GM23338 (cell line): ENCODE measurements around the gene PSTK. TPM values are rescaled to one million over a fixed set of nuclear protein-coding genes. Genes with fewer than 3 reads are reported as not detected.
A peak's percentile ranks its signal among the peaks of the same experiment; 100 is the strongest.

Experiments
- ATAC-seq: fragments of 200-7000 bp; cut with Tn5 transposase; 3 replicates; pipeline ENCODE4 v1.9.1; 2020
- DNase-seq: peaks from one replicate; pipeline ENCODE4 v3.0.0-alpha.2; 2015; ENCODE audit warnings: low spot score
- H2AFZ ChIP-seq: fragments of 200-600 bp; sonication (generic); 2 replicates; pipeline ENCODE4 v1.8.0; 2016; ENCODE audit warnings: antibody characterized with exemption, mild to moderate bottlenecking, moderate library complexity
- H3F3A ChIP-seq: fragments of 200-600 bp; sonication (generic); replicated peaks from 2 replicates; pipeline ENCODE4 v1.8.0; 2017; ENCODE audit warnings: antibody characterized with exemption, mixed run types, low read depth
- H3K27ac ChIP-seq: fragments of 200-600 bp; sonication (generic); 2 replicates; pipeline ENCODE4 v1.6.1; 2016; ENCODE audit warnings: low read depth
- H3K27me3 ChIP-seq: fragments of 200-600 bp; sonication (generic); 2 replicates; pipeline ENCODE4 v1.8.0; 2016; ENCODE audit warnings: mild to moderate bottlenecking, mixed run types, moderate library complexity; ENCODE audit not compliant: insufficient read depth
- H3K36me3 ChIP-seq: fragments of 200-600 bp; sonication (generic); 2 replicates; pipeline ENCODE4 v1.8.0; 2016; ENCODE audit warnings: mild to moderate bottlenecking; ENCODE audit not compliant: insufficient read depth
- H3K4me1 ChIP-seq: fragments of 200-600 bp; sonication (generic); 2 replicates; pipeline ENCODE4 v1.8.0; 2016; ENCODE audit warnings: mild to moderate bottlenecking, moderate library complexity; ENCODE audit not compliant: insufficient read depth
- H3K4me2 ChIP-seq: fragments of 200-600 bp; sonication (generic); 2 replicates; pipeline ENCODE4 v1.7.1; 2017; ENCODE audit warnings: mixed run types
- H3K4me3 ChIP-seq: fragments of 200-600 bp; sonication (generic); 2 replicates; pipeline ENCODE4 v1.6.1; 2016; ENCODE audit warnings: mixed run types
- H3K79me2 ChIP-seq: fragments of 200-600 bp; sonication (generic); replicated peaks from 2 replicates; pipeline ENCODE4 v1.8.0; 2017; ENCODE audit warnings: mild to moderate bottlenecking; ENCODE audit not compliant: insufficient read depth
- H3K9me2 ChIP-seq: fragments of 200-600 bp; sonication (generic); 2 replicates; pipeline ENCODE4 v1.8.0; 2017; ENCODE audit not compliant: insufficient read depth
- H4K20me1 ChIP-seq: fragments of 200-600 bp; sonication (generic); replicated peaks from 2 replicates; pipeline ENCODE4 v1.8.0; 2017; ENCODE audit warnings: mild to moderate bottlenecking; ENCODE audit not compliant: insufficient read depth
- H3K27ac Mint-ChIP-seq: 2 replicates; pipeline ENCODE4 v1.8.0; 2020; ENCODE audit warnings: inconsistent platforms, mild to moderate bottlenecking, moderate library complexity, mixed read lengths
- H3K27me3 Mint-ChIP-seq: 3 replicates; pipeline ENCODE4 v1.8.0; 2022; ENCODE audit warnings: low read depth, mild to moderate bottlenecking, moderate library complexity, mixed read lengths, inconsistent platforms; ENCODE audit not compliant: insufficient read depth, poor library complexity
- H3K36me3 Mint-ChIP-seq: 3 replicates; pipeline ENCODE4 v1.8.0; 2021; ENCODE audit warnings: low read depth, mild to moderate bottlenecking, inconsistent platforms, moderate library complexity, mixed read lengths
- H3K4me1 Mint-ChIP-seq: 3 replicates; pipeline ENCODE4 v1.8.0; 2020; ENCODE audit warnings: mild to moderate bottlenecking, inconsistent platforms, mixed read lengths
- H3K4me3 Mint-ChIP-seq: 3 replicates; pipeline ENCODE4 v1.8.0; 2021; ENCODE audit warnings: moderate library complexity, mild to moderate bottlenecking, inconsistent platforms, mixed read lengths
- H3K9me3 Mint-ChIP-seq: 3 replicates; pipeline ENCODE4 v1.8.0; 2020; ENCODE audit warnings: moderate library complexity, mild to moderate bottlenecking, inconsistent platforms, mixed read lengths
- CREB1 ChIP-seq: fragments of 250-450 bp; sonication (Bioruptor Pico); IDR thresholded peaks from 2 replicates; pipeline ENCODE4 v1.5.0; 2020; ENCODE audit warnings: low read depth, mild to moderate bottlenecking, moderate library complexity
- ETS1 ChIP-seq: IDR thresholded peaks from 2 replicates; pipeline ENCODE4 v1.6.1; 2016; ENCODE audit warnings: antibody characterized with exemption
- EZH2 ChIP-seq: fragments of 200-600 bp; sonication (generic); IDR thresholded peaks from one replicate; pipeline ENCODE4 v1.8.0; 2017; ENCODE audit warnings: antibody characterized with exemption, mild to moderate bottlenecking, low read depth; ENCODE audit not compliant: unreplicated experiment
- EZH2phosphoT487 ChIP-seq: fragments of 200-600 bp; sonication (generic); IDR thresholded peaks from one replicate; pipeline ENCODE4 v1.8.1; 2018; ENCODE audit warnings: antibody characterized with exemption; ENCODE audit not compliant: unreplicated experiment
- NANOG ChIP-seq: IDR thresholded peaks from 2 replicates; pipeline ENCODE4 v1.6.1; 2016; ENCODE audit warnings: antibody characterized with exemption, borderline replicate concordance
- POLR2AphosphoS5 ChIP-seq: IDR thresholded peaks from 2 replicates; pipeline ENCODE4 v1.6.1; 2016; ENCODE audit warnings: antibody characterized with exemption, low read depth
- STAT1 ChIP-seq: IDR thresholded peaks from one replicate; pipeline ENCODE4 v1.6.1; 2016; ENCODE audit warnings: antibody characterized with exemption; ENCODE audit not compliant: unreplicated experiment
- ZNF114 ChIP-seq: fragments of 250-450 bp; sonication (Bioruptor Pico); IDR thresholded peaks from 2 replicates; pipeline ENCODE4 v1.5.0; 2020; ENCODE audit warnings: mild to moderate bottlenecking, moderate library complexity
- ZNF331 ChIP-seq: fragments of 250-450 bp; sonication (Bioruptor Pico); IDR thresholded peaks from 2 replicates; pipeline ENCODE4 v1.5.0; 2020; ENCODE audit warnings: low read depth, mild to moderate bottlenecking, moderate library complexity
- polyA plus RNA-seq: library from polyadenylated mRNA; unstranded; fragments of >200 nt; fragmentation: Nextera tagmentation; extraction: Ambion mirVana; gene quantifications from 2 replicates; pipeline ENCODE4 v1.2.1, GENCODE V29; 2016
- total RNA-seq: library from RNA; depleted of rRNA; stranded (reverse); fragments of >200 nt; shearing (Covaris generic); gene quantifications from 2 replicates; pipeline ENCODE4 v1.2.3, GENCODE V29; 2014
- TF ChIP-seq, protein P1 (sequence below): IDR thresholded peaks from one replicate; pipeline ENCODE4 v1.6.1; 2018; ENCODE audit warnings: antibody characterized with exemption; ENCODE audit not compliant: unreplicated experiment
- TF ChIP-seq, protein P2 (sequence below): fragments of 250-450 bp; sonication (Bioruptor Pico); IDR thresholded peaks from 2 replicates; pipeline ENCODE4 v1.5.0; 2020; ENCODE audit warnings: mild to moderate bottlenecking, moderate library complexity

Gene PSTK
- total and polyA plus RNA-seq, 2 experiments from 2014 or later = 2.3 to 9.3 TPM

DNA sequence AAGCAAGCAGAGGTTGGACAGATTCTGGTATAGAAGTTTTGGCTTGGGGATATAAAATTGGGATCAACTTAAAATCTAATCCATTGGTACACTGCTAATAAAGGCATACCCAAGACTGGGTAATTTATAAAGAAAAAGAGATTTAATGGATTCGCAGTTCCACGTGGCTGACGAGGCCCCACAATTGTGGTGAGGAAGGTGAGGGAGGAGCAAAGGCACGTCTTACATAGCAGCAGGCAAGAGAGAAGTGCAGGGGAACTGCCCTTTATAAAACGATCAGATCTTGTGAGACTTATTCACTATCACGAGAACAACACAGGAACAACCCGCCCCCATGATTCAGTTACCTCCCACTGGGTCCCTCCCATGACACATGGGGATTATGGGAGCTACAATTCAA, 38.3 kb downstream of the PSTK start:
- Mint-ChIP-seq H3K9me3 (peaks cover 19% of the 10 kb centered on the region), H3K4me3 (peak overlapping the region; percentile 22; the same call in 1 of the 3 replicates), H3K27ac (peak overlapping the region; percentile 94), H3K36me3 (peaks cover 26% of the 10 kb centered on the region), H3K27me3 (peaks cover 27% of the 10 kb centered on the region), H3K4me1 (peaks cover 71% of the 10 kb centered on the region)
- Histone ChIP-seq H3K27me3 (peaks cover 34% of the 10 kb centered on the region), H3K36me3 (no peaks in the 10 kb centered on the region), H3K4me2 (peak overlapping the region; percentile 62), H3K9me2 (no peaks in the 10 kb centered on the region), H3F3A (no peaks in the 10 kb centered on the region), H3K4me1 (peaks cover 66% of the 10 kb centered on the region), H3K27ac (peak overlapping the region; percentile 82; the same call in 1 of the 2 replicates), H3K4me3 (peak overlapping the region; percentile 40; the same call in 1 of the 2 replicates), H3K79me2 (no peaks in the 10 kb centered on the region), H2AFZ (no peak overlapping the region), H4K20me1 (no peaks in the 10 kb centered on the region)
- no peak for ATAC-seq
- no peak for TF ChIP-seq EZH2
- TF ChIP-seq EZH2phosphoT487 = no peak
- no peak for TF ChIP-seq ZNF331
- TF ChIP-seq NANOG = no peak
- DNase-seq = no peak

GRCh38 chr10:123019264-123019663, 39.1 kb downstream of the PSTK start:
- Mint-ChIP-seq H3K36me3 (peaks cover 22% of the 10 kb centered on the region), H3K27me3 (peaks cover 27% of the 10 kb centered on the region), H3K27ac (no peak overlapping the region), H3K9me3 (peaks cover 19% of the 10 kb centered on the region), H3K4me1 (peaks cover 75% of the 10 kb centered on the region), H3K4me3 (no peak overlapping the region)
- peak overlapping the region; percentile 12; the same call in 1 of the 2 replicates for H3K4me2 ChIP-seq
- no peaks in the 10 kb centered on the region for H3K36me3 ChIP-seq
- DNase-seq (no peak), ATAC-seq (no peak)
- no peaks in the 10 kb centered on the region for H3K79me2 ChIP-seq
- peaks cover 66% of the 10 kb centered on the region for H3K4me1 ChIP-seq
- no peak overlapping the region for H2AFZ ChIP-seq
- no peak overlapping the region for H3K27ac ChIP-seq
- H3F3A ChIP-seq = no peaks in the 10 kb centered on the region
- H3K4me3 ChIP-seq = no peak overlapping the region
- H3K9me2 ChIP-seq = no peaks in the 10 kb centered on the region
- H4K20me1 ChIP-seq = no peaks in the 10 kb centered on the region
- peaks cover 34% of the 10 kb centered on the region for H3K27me3 ChIP-seq
- TF ChIP-seq, protein P1, sequence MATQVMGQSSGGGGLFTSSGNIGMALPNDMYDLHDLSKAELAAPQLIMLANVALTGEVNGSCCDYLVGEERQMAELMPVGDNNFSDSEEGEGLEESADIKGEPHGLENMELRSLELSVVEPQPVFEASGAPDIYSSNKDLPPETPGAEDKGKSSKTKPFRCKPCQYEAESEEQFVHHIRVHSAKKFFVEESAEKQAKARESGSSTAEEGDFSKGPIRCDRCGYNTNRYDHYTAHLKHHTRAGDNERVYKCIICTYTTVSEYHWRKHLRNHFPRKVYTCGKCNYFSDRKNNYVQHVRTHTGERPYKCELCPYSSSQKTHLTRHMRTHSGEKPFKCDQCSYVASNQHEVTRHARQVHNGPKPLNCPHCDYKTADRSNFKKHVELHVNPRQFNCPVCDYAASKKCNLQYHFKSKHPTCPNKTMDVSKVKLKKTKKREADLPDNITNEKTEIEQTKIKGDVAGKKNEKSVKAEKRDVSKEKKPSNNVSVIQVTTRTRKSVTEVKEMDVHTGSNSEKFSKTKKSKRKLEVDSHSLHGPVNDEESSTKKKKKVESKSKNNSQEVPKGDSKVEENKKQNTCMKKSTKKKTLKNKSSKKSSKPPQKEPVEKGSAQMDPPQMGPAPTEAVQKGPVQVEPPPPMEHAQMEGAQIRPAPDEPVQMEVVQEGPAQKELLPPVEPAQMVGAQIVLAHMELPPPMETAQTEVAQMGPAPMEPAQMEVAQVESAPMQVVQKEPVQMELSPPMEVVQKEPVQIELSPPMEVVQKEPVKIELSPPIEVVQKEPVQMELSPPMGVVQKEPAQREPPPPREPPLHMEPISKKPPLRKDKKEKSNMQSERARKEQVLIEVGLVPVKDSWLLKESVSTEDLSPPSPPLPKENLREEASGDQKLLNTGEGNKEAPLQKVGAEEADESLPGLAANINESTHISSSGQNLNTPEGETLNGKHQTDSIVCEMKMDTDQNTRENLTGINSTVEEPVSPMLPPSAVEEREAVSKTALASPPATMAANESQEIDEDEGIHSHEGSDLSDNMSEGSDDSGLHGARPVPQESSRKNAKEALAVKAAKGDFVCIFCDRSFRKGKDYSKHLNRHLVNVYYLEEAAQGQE = no peak
- TF ChIP-seq ZNF331 = no peak
- TF ChIP-seq, protein P2, sequence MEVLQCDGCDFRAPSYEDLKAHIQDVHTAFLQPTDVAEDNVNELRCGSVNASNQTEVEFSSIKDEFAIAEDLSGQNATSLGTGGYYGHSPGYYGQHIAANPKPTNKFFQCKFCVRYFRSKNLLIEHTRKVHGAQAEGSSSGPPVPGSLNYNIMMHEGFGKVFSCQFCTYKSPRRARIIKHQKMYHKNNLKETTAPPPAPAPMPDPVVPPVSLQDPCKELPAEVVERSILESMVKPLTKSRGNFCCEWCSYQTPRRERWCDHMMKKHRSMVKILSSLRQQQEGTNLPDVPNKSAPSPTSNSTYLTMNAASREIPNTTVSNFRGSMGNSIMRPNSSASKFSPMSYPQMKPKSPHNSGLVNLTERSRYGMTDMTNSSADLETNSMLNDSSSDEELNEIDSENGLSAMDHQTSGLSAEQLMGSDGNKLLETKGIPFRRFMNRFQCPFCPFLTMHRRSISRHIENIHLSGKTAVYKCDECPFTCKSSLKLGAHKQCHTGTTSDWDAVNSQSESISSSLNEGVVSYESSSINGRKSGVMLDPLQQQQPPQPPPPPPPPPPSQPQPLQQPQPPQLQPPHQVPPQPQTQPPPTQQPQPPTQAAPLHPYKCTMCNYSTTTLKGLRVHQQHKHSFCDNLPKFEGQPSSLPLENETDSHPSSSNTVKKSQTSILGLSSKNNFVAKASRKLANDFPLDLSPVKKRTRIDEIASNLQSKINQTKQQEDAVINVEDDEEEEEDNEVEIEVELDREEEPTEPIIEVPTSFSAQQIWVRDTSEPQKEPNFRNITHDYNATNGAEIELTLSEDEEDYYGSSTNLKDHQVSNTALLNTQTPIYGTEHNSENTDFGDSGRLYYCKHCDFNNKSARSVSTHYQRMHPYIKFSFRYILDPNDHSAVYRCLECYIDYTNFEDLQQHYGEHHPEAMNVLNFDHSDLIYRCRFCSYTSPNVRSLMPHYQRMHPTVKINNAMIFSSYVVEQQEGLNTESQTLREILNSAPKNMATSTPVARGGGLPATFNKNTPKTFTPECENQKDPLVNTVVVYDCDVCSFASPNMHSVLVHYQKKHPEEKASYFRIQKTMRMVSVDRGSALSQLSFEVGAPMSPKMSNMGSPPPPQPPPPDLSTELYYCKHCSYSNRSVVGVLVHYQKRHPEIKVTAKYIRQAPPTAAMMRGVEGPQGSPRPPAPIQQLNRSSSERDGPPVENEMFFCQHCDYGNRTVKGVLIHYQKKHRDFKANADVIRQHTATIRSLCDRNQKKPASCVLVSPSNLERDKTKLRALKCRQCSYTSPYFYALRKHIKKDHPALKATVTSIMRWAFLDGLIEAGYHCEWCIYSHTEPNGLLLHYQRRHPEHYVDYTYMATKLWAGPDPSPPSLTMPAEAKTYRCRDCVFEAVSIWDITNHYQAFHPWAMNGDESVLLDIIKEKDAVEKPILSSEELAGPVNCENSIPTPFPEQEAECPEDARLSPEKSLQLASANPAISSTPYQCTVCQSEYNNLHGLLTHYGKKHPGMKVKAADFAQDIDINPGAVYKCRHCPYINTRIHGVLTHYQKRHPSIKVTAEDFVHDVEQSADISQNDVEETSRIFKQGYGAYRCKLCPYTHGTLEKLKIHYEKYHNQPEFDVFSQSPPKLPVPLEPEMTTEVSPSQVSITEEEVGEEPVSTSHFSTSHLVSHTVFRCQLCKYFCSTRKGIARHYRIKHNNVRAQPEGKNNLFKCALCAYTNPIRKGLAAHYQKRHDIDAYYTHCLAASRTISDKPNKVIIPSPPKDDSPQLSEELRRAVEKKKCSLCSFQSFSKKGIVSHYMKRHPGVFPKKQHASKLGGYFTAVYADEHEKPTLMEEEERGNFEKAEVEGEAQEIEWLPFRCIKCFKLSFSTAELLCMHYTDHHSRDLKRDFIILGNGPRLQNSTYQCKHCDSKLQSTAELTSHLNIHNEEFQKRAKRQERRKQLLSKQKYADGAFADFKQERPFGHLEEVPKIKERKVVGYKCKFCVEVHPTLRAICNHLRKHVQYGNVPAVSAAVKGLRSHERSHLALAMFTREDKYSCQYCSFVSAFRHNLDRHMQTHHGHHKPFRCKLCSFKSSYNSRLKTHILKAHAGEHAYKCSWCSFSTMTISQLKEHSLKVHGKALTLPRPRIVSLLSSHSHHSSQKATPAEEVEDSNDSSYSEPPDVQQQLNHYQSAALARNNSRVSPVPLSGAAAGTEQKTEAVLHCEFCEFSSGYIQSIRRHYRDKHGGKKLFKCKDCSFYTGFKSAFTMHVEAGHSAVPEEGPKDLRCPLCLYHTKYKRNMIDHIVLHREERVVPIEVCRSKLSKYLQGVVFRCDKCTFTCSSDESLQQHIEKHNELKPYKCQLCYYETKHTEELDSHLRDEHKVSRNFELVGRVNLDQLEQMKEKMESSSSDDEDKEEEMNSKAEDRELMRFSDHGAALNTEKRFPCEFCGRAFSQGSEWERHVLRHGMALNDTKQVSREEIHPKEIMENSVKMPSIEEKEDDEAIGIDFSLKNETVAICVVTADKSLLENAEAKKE (CRISPR knock-in tag) = no peak
- no peak for TF ChIP-seq POLR2AphosphoS5
- no peak for TF ChIP-seq CREB1 (CRISPR knock-in tag)
- TF ChIP-seq ZNF114 (CRISPR knock-in tag) = no peak
- TF ChIP-seq NANOG = no peak
- TF ChIP-seq ETS1 = no peak
- TF ChIP-seq STAT1 = no peak
